Thymus (tissue), 14 donors: ENCODE data around the gene H2AZ2. TPM values are rescaled to one million over a fixed set of nuclear protein-coding genes. Genes with fewer than 3 reads are reported as not detected.
A peak's percentile ranks its signal among the peaks of the same experiment; 100 is the strongest.

Experiments used
- DNase-seq, 9 donors: peaks; one replicate each; pipeline ENCODE4 v3.0.0-alpha.2; 2013; ENCODE audit warnings: low spot score in 9 of 9, low read depth in 6 of 9, missing footprints in 1 of 9
- H3K27ac ChIP-seq, 2 donors: one replicate each; pipeline ENCODE4 v1.5.1; 2013; ENCODE audit warnings: control low read depth in 1 of 2, low read depth in 1 of 2, low read length in 1 of 2, mild to moderate bottlenecking in 1 of 2, moderate library complexity in 1 of 2
- H3K27me3 ChIP-seq, 2 donors: one replicate each; pipeline ENCODE4 v1.5.1; 2013; ENCODE audit warnings: low read length in 1 of 2; ENCODE audit not compliant: control insufficient read depth in 2 of 2, insufficient read depth in 1 of 2
- H3K36me3 ChIP-seq, 2 donors: one replicate each; pipeline ENCODE4 v1.5.1; 2013; ENCODE audit warnings: low read length in 1 of 2, mild to moderate bottlenecking in 1 of 2, moderate library complexity in 1 of 2; ENCODE audit not compliant: control insufficient read depth in 2 of 2, insufficient read depth in 2 of 2
- H3K4me1 ChIP-seq, 2 donors: one replicate each; pipeline ENCODE4 v1.5.1; 2013; ENCODE audit warnings: low read length in 2 of 2; ENCODE audit not compliant: control insufficient read depth in 2 of 2, insufficient read depth in 2 of 2
- H3K4me3 ChIP-seq, 2 donors: one replicate each; pipeline ENCODE4 v1.5.1; 2013; ENCODE audit warnings: low read length in 2 of 2, control low read depth in 1 of 2, mild to moderate bottlenecking in 1 of 2
- H3K9me3 ChIP-seq, 2 donors: one replicate each; pipeline ENCODE4 v1.5.1; 2013; ENCODE audit warnings: low read length in 1 of 2, mild to moderate bottlenecking in 1 of 2; ENCODE audit not compliant: control insufficient read depth in 2 of 2, insufficient read depth in 1 of 2
- WGBS: extraction: QIAGEN DNeasy Blood & Tissue Kit; methylation state at CpG from one replicate; pipeline ENCODE4 v1.1.7; 2013; 5-methylcytosine and 5-hydroxymethylcytosine counted together
- long read RNA-seq, 10 donors: transcript quantifications; one replicate each; lab custom pipeline, GENCODE V29; 2026
- polyA plus RNA-seq: library from polyadenylated mRNA; stranded (reverse); fragments of 200-250 nt; gene quantifications from one replicate; pipeline ENCODE4 v1.2.3, GENCODE V29; 2013
- total RNA-seq: library from RNA; stranded (reverse); fragments of 120-200 nt; gene quantifications from one replicate; pipeline ENCODE4 v1.2.4, GENCODE V29; 2013
- donor health status: healthy.

Gene H2AZ2
- 243 TPM for total RNA-seq
- polyA plus RNA-seq = 198 TPM
- long read RNA-seq, donor 1, transcript H2AFV-202 (5 exons, 752 nt) = major isoform, 20 of 53 reads
- long read RNA-seq, donor 1, partial matches to known transcripts = 27 of 53 reads
- long read RNA-seq, donor 1, other reads (novel, unspliced or antisense) = 0 of 53 reads
- long read RNA-seq, donor 2 = 0 reads
- long read RNA-seq, donor 3, transcript H2AFV-207 (4 exons, 1,041 nt) = minor isoform, 8 of 386 reads
- long read RNA-seq, donor 3, transcript H2AFV-202 (5 exons, 752 nt) = major isoform, 197 of 386 reads
- long read RNA-seq, donor 3, transcript H2AFV-205 (4 exons, 628 nt) = minor isoform, 6 of 386 reads
- long read RNA-seq, donor 3, transcript H2AFV-204 (4 exons, 687 nt) = minor isoform, 21 of 386 reads
- long read RNA-seq, donor 3, partial matches to known transcripts = 149 of 386 reads
- long read RNA-seq, donor 3, other reads (novel, unspliced or antisense) = 0 of 386 reads
- long read RNA-seq, donor 4, transcript H2AFV-202 (5 exons, 752 nt) = major isoform, 77 of 125 reads
- long read RNA-seq, donor 4, transcript H2AFV-207 (4 exons, 1,041 nt) = minor isoform, 9 of 125 reads
- long read RNA-seq, donor 4, transcript H2AFV-204 (4 exons, 687 nt) = minor isoform, 9 of 125 reads
- long read RNA-seq, donor 4, partial matches to known transcripts = 25 of 125 reads
- long read RNA-seq, donor 4, other reads (novel, unspliced or antisense) = 0 of 125 reads
- long read RNA-seq, donor 5, transcript H2AFV-204 (4 exons, 687 nt) = minor isoform, 15 of 575 reads
- long read RNA-seq, donor 5, transcript H2AFV-202 (5 exons, 752 nt) = major isoform, 198 of 575 reads
- long read RNA-seq, donor 5, transcript H2AFV-203 (4 exons, 596 nt) = minor isoform, 9 of 575 reads
- long read RNA-seq, donor 5, transcript H2AFV-207 (4 exons, 1,041 nt) = minor isoform, 16 of 575 reads
- long read RNA-seq, donor 5, partial matches to known transcripts = 311 of 575 reads
- long read RNA-seq, donor 5, other reads (novel, unspliced or antisense) = 10 of 575 reads
- long read RNA-seq, donor 6, transcript H2AFV-204 (4 exons, 687 nt) = minor isoform, 10 of 243 reads
- long read RNA-seq, donor 6, transcript H2AFV-207 (4 exons, 1,041 nt) = minor isoform, 11 of 243 reads
- long read RNA-seq, donor 6, transcript H2AFV-202 (5 exons, 752 nt) = major isoform, 148 of 243 reads
- long read RNA-seq, donor 6, transcript H2AFV-203 (4 exons, 596 nt) = minor isoform, 7 of 243 reads
- long read RNA-seq, donor 6, partial matches to known transcripts = 45 of 243 reads
- long read RNA-seq, donor 6, other reads (novel, unspliced or antisense) = 15 of 243 reads
- long read RNA-seq, donor 7, transcript H2AFV-203 (4 exons, 596 nt) = minor isoform, 8 of 453 reads
- long read RNA-seq, donor 7, transcript H2AFV-204 (4 exons, 687 nt) = minor isoform, 17 of 453 reads
- long read RNA-seq, donor 7, transcript H2AFV-205 (4 exons, 628 nt) = minor isoform, 7 of 453 reads
- long read RNA-seq, donor 7, transcript H2AFV-202 (5 exons, 752 nt) = major isoform, 172 of 453 reads
- long read RNA-seq, donor 7, partial matches to known transcripts = 230 of 453 reads
- long read RNA-seq, donor 7, other reads (novel, unspliced or antisense) = 5 of 453 reads
- long read RNA-seq, donor 8, transcript H2AFV-202 (5 exons, 752 nt) = major isoform, 68 of 154 reads
- long read RNA-seq, donor 8, transcript H2AFV-204 (4 exons, 687 nt) = minor isoform, 10 of 154 reads
- long read RNA-seq, donor 8, partial matches to known transcripts = 68 of 154 reads
- long read RNA-seq, donor 8, other reads (novel, unspliced or antisense) = 0 of 154 reads
- long read RNA-seq, donor 9, transcript H2AFV-202 (5 exons, 752 nt) = major isoform, 107 of 316 reads
- long read RNA-seq, donor 9, transcript H2AFV-203 (4 exons, 596 nt) = minor isoform, 5 of 316 reads
- long read RNA-seq, donor 9, transcript H2AFV-204 (4 exons, 687 nt) = minor isoform, 12 of 316 reads
- long read RNA-seq, donor 9, transcript H2AFV-207 (4 exons, 1,041 nt) = minor isoform, 12 of 316 reads
- long read RNA-seq, donor 9, partial matches to known transcripts = 161 of 316 reads
- long read RNA-seq, donor 9, other reads (novel, unspliced or antisense) = 14 of 316 reads
- long read RNA-seq, donor 10, transcript H2AFV-205 (4 exons, 628 nt) = minor isoform, 6 of 339 reads
- long read RNA-seq, donor 10, transcript H2AFV-203 (4 exons, 596 nt) = minor isoform, 5 of 339 reads
- long read RNA-seq, donor 10, transcript H2AFV-202 (5 exons, 752 nt) = major isoform, 151 of 339 reads
- long read RNA-seq, donor 10, transcript H2AFV-204 (4 exons, 687 nt) = minor isoform, 12 of 339 reads
- long read RNA-seq, donor 10, partial matches to known transcripts = 150 of 339 reads
- long read RNA-seq, donor 10, other reads (novel, unspliced or antisense) = 8 of 339 reads

DNA sequence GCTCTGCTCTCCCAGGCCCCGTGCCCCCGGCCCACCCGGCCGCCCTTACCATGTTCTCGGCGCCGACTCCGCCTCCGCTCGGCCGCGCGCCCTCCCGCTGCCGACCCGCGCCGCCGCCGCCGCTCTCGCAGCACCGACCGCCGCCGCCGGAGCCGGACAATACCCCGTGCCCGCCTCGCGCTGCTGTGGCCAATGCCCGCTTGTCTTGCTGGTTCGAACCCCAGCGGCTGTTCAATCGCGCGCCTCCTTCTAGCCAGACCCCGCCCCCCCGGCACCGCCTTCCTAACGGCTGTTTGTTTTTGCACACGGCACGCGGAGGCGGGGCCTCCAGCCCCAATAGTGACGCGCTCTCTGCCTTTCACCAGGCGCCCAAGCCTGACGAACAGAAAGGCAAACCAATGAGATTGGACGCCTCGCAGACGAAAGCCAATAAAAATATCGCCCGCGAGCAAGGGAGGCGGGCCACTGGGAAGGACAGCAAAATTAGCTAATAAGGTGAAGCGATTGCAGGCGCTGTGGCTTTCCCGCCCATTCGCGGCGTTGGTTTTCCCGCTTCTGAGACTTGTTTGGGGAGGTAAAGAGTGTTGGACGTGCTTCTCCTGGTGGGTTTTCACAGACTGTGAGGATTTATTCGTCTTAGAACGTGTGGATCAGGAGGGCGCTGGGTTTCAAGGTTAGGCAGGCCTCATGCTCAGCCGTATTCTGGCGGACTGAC is at the start of gene H2AZ2:
TSS of gene H2AZ2 (minus strand) at position 168 of the 715 bp plus-strand sequence. CDS start at position 52, 116 bp downstream.
- DNase-seq = peak; percentile 98 to 100 (median 100)
- peaks cover 0 to 13% of the 10 kb centered on the region in 2 donors for H3K4me1 ChIP-seq
- no peaks in the 10 kb centered on the region for H3K9me3 ChIP-seq
- H3K27me3 ChIP-seq = no peaks in the 10 kb centered on the region
- H3K4me3 ChIP-seq = peak within 1 kb of the TSS; percentile 72 to 86
- H3K27ac ChIP-seq = peak within 1 kb of the TSS; percentile 96 to 100
- WGBS = under 1% methylated on average over 70 of the region's 70 CpGs
- H3K36me3 ChIP-seq = no peaks in the 10 kb centered on the region

DNA sequence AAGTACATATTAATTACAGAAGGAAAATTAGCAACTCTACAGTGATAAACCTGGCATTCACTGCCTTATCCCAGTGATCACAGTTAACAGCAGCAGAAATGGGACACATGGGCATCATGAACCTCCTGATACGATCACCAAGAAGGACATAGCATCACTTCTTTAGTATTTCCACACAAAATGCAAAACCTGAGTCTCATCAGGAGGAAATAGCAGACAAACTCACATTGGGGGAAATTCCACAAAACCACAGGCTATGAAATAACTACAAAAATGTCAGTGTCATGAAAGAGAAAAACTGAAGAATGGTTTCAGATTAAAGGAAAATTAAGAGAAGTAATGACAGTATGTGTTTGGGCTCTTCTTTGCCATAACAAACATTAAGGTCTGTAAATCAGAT is 49.4 kb upstream of the H2AZ2 start:
- Histone ChIP-seq H3K4me3 (no peak overlapping the region), H3K27me3 (no peaks in the 10 kb centered on the region), H3K27ac (no peak overlapping the region), H3K36me3 (no peaks in the 10 kb centered on the region), H3K9me3 (peaks cover 0 to 3% of the 10 kb centered on the region in 2 donors), H3K4me1 (peaks cover 0 to 17% of the 10 kb centered on the region in 2 donors)
- WGBS = 90% methylated on average over 1 of the region's 1 CpG
- peak in 1 of 9 donors; percentile 22 for DNase-seq

DNA sequence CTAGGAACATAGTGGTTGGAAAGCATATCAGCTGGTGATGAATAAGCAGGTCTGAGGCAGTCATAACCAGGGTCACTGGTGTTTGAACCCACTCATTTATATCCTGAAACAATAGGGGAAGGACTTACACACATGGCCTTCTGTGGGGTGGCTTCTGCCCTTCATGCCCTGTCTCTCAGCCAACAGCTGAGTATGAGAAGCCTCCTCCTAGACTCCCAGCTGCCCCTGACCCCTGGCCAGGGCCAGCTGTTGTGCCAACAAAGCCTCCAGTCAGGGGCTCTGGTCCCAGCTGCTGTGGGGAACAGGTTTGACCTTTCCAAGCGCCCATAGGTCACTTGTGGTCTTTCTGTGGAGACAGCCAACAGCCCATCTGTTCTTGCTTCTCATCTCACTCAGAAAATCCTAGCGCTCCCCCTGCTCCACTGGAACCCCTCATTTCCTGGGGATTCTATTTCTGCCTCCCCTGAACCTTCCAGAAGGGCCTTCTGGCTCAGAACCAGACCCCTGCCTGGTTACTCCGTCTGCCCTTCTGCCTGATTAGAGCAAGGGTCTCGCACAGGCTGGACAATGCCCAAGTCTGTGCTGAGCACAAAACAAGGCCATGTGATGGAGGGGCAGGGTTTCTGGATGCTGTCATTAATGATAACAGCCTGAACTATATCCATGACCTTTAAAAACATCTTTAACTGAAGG is 47.1 kb upstream of the H2AZ2 start:
- H3K4me3 ChIP-seq = no peak overlapping the region
- no peaks in the 10 kb centered on the region for H3K36me3 ChIP-seq
- peaks cover 18 to 39% of the 10 kb centered on the region in 2 donors for H3K4me1 ChIP-seq
- no peak overlapping the region for H3K27ac ChIP-seq
- no peaks in the 10 kb centered on the region for H3K27me3 ChIP-seq
- DNase-seq = no peak
- peaks cover 0 to 3% of the 10 kb centered on the region in 2 donors for H3K9me3 ChIP-seq
- WGBS = over 99% methylated on average over 4 of the region's 4 CpGs

DNA sequence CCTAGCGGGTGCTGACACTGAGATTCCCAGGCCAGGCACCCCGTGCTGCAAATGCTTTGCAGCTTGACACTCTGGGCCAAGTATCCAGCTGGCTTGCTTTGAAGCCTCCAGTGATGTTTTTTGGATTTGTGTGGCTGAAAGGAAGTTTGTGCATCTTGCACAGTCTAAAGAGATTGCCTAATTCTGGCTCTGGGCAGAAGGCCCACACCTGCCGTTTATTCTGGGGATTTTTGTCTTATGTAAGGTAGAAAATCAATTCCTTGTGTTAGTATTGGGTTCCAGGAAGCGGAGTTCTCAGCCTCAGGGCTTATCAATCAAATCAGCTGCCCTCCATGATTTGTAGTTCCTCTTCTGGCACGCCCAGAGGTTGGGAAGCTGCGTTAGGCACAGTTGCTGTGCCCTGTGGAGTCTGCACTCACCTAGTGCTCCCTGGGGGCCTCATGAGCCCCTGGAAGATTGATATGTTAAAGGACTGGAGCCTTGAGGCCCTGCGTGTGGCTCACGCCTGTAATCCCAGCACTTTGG is 45.9 kb upstream of the H2AZ2 start:
- WGBS = 85% methylated on average over 8 of the region's 8 CpGs
- peaks cover 0 to 3% of the 10 kb centered on the region in 2 donors for H3K9me3 ChIP-seq
- peaks cover 18 to 40% of the 10 kb centered on the region in 2 donors for H3K4me1 ChIP-seq
- no peaks in the 10 kb centered on the region for H3K27me3 ChIP-seq
- no peaks in the 10 kb centered on the region for H3K36me3 ChIP-seq
- DNase-seq = no peak
- peak overlapping the region; percentile 25 to 55 for H3K27ac ChIP-seq
- no peak overlapping the region for H3K4me3 ChIP-seq

DNA sequence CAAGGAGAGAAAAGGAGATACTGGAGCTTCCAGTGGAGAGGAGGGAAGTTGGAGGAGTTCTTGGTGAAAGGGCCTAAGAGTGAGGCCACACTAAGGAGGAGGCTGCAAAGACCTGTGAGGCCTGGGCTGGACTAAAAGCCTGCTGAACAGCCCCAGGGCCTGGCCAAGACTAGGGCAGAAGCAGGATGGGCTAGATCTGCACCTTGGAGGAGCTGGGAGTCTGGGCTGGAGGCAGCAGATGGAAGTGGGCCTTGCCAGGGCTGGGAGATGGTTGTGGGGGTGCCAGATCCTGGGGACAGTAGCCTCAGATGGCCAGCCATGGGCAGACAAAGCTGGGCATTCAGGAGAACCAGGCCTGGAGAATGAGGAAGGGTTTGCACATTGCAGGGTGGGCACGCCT is 43.9 kb upstream of the H2AZ2 start:
- Histone ChIP-seq H3K9me3 (no peaks in the 10 kb centered on the region), H3K36me3 (no peaks in the 10 kb centered on the region), H3K4me3 (no peak overlapping the region), H3K27ac (peak overlapping the region; percentile 81 to 97), H3K27me3 (no peaks in the 10 kb centered on the region), H3K4me1 (peaks cover 18 to 40% of the 10 kb centered on the region in 2 donors)
- 100% methylated on average over 1 of the region's 1 CpG for WGBS
- DNase-seq = no peak

DNA sequence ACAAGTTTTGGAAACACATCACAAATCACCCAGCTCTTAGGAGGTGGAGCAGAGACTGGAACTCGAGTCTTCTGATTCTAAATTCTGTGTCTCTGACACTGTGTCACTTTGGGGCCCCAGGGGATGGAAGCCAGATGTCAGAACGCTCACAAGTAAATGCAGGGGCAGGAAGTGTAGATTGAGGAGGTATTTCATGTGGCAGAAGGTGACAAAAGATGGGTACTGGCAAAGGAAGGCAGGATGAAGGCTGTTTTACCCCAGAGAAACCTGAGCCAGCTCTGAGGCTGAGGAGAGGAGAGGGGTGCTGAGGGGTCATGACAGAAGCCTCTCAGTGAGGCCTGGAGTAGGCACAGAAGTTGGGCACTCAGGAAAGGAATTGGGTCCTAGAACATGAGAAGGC is 43.5 kb upstream of the H2AZ2 start:
- Histone ChIP-seq H3K9me3 (no peaks in the 10 kb centered on the region), H3K27me3 (no peaks in the 10 kb centered on the region), H3K27ac (peak overlapping the region; percentile 81 to 97), H3K4me1 (peaks cover 18 to 43% of the 10 kb centered on the region in 2 donors), H3K36me3 (no peaks in the 10 kb centered on the region), H3K4me3 (peak overlapping the region in 1 of 2 donors; percentile 14)
- 23% methylated on average over 2 of the region's 2 CpGs for WGBS
- DNase-seq = peak in 8 of 9 donors; percentile 61 to 92 (median 78)
